GM06990 (cell line): ENCODE data around the gene PLXND1.

Source experiments
- DNase-seq: peaks from one replicate; pipeline ENCODE4 v3.0.0-alpha.2; 2011; ENCODE audit not compliant: insufficient read length; ENCODE audit errors: extremely low read depth
- H3K27me3 ChIP-seq: replicated peaks from 2 replicates; pipeline ENCODE4 v1.6.0; 2011; ENCODE audit warnings: low read length; ENCODE audit not compliant: control insufficient read depth, insufficient read depth
- H3K36me3 ChIP-seq: 2 replicates; pipeline ENCODE4 v1.5.1; 2011; ENCODE audit warnings: low read length; ENCODE audit not compliant: control insufficient read depth, insufficient read depth
- H3K4me3 ChIP-seq: replicated peaks from 2 replicates; pipeline ENCODE4 v1.5.1; 2011; ENCODE audit warnings: low read depth, mild to moderate bottlenecking, control low read depth, low read length
- CTCF ChIP-seq: IDR thresholded peaks from 2 replicates; pipeline ENCODE4 v1.5.1; 2011; ENCODE audit warnings: low read length, control low read depth, mild to moderate bottlenecking, inconsistent platforms; ENCODE audit not compliant: insufficient read depth, poor library complexity, severe bottlenecking

The PLXND1 gene

DNA sequence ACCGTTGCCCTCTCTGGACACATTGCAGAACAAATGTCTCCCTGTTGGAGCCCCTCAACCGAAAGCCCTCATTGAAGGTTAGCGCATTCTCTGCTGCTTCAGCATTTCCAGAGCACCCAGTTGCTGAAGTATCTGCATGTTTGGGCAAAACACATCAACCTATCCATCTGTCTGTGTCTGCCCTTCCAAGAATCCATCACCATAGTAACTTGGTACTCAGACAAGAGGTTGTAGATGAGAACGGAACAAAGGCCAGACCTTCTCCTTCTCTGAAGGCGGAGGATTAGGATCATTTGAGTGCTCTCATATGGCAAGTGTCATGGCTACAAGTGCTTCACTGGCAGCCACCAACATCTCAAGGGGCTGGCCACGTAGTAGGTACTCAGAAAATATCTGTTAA lies 101.1 kb downstream of the PLXND1 start:
- no peaks in the 10 kb centered on the region for H3K27me3 ChIP-seq
- H3K36me3 ChIP-seq = peaks cover 3% of the 10 kb centered on the region
- no peak overlapping the region for H3K4me3 ChIP-seq
- no peak for DNase-seq
- TF ChIP-seq CTCF = no peak
